NCI-H1694 treated with DMSO at 0.1 percent for 48 hours (cell line): Measurements from ENCODE around the gene ALOX15.
"Not testable (repeated sequence)": the region's sequence is repeated elsewhere in the genome, so short reads cannot be mapped to it uniquely, and the experiment has no call there.

Experiments
- DNase-seq: peaks from one replicate; lab custom pipeline; 2025; lab: John Stamatoyannopoulos, UW

ALOX15 gene

GRCh38 chr17:4594931-4595684, 46.4 kb downstream of the ALOX15 start:
- no peak for DNase-seq

GRCh38 chr17:4594406-4594805, 47.1 kb downstream of the ALOX15 start:
- no peak for DNase-seq

- DNase-seq: no peak
These were observed 48.5 kb downstream of the ALOX15 start for GRCh38 chr17:4593021-4593421.

- no peak for DNase-seq
These were observed 49.1 kb downstream of the ALOX15 start for GRCh38 chr17:4592240-4593005.

DNA sequence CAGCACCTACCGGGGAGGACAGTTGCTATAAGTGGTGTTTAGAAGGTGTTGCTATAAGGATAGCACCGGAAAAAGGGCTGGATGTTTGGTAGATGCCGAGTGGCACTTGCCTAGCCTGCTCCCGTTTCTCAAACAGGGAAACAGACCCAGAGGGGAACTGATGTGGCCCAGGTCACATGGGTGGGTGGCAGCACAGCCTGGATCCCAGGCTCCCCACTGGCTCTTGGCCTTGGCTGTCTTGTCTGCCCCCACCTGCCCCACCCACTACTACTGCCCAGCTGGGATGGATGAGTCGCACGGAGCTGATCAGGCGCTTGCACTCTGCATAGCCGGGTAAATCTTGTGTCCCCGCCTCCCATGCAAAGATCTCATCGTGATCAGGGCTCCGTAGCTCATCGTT, 49.9 kb downstream of the ALOX15 start:
- no peak for DNase-seq

DNA sequence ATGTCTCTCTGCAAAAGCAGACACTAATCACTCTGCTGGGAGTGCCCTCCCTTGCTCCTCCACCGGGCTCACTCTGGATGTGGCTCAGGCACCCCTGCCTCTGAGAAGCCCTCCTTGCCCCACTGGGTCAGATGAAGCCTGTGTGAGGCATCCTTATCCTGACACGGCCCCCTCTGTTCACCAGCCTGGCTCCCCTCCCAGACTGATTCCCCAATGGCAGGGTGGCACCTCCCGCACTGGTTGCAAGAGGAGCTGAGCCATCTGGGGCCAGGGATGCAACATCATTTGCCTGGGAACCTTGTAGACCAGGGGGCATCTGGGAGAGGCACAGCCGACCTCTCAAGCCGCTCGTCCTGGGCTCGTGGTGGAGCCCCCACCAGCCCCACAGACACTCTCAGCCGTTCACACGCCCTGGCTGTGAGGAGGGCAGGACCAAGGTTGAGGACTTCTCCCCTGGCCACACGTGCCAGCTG, 50.5 kb downstream of the ALOX15 start:
- DNase-seq: peak; percentile 23

- not testable (repeated sequence) for DNase-seq
These were observed 51.4 kb downstream of the ALOX15 start for GRCh38 chr17:4590042-4590441.

DNA sequence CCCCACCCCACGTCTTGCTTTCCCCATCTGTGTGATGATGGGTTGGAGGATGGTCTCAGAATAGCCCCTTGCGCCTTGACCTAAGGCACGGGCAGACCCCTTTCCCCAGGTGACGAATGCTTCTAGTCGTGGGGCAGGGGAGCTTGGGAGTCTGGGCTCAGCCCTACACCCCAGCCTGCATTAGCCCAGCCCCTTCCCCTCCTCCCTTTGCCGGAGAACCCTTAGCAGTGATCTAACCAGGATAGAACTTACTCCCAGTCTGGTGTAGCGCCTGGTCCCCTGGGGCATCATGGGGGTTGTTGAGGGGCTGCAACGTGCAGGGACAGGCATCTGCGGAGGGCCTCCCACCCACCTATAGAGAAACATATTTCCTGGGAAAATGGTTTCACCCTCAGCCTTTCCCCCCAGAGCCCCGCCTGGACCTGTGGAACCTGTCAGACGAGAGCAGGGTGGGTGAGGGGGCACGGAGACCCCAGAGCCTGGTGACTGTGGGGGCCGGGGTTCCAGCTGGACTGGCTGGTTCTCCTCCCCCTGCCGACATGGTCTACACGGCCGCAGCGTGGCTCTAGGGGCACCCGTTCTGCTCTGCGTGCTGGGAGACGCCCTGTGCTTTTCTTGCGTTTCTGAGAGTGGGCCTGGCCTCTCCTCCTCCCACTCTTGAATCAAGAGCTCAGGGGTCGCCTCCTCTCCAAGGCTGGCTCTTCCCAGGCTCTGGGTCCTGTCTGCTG, 52.4 kb downstream of the ALOX15 start:
- DNase-seq: no peak

- DNase-seq: no peak
These were observed 53.1 kb downstream of the ALOX15 start for GRCh38 chr17:4588391-4588790.

GRCh38 chr17:4587803-4588202, 53.7 kb downstream of the ALOX15 start:
- no peak for DNase-seq

DNA sequence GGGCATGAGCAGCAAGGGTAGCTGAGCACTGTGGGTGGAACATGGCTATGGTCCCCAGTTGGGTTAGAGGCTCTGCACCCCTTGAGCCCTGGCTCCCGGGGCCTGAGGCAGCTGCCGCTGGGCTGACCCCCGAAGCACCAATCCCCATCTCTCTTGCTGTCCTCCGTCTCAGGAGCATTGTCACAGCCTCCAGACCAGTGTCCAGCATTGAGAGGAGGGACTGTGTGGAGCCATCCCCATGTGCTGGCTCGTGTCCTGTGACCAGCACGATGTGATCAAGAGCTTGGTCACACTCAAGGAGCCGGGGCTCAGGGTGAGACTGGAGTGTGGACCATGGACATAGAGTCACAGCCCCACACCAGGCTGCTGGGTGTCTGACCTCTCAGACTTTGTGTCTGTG, 54.3 kb downstream of the ALOX15 start:
- no peak for DNase-seq

GRCh38 chr17:4586043-4586442, 55.4 kb downstream of the ALOX15 start:
- DNase-seq: no peak

DNA sequence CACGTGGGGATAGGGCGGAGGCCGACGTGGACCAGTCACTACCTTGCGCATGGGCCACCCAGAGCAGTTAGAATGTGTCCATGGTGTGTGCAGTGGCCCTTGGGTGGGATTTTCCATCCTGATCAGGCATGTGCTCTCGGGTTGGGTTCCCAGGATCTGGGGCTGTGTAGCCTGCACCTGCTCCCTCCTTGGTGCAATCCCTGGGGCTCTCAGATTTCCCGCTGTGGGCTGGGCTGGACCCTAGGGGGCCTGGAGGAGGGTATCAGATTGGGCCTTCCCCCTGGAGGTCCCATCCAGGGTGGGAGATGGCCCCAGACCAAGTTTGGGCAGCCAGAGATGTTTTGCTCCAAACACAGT, 55.9 kb downstream of the ALOX15 start:
- DNase-seq: no peak

- no peak for DNase-seq
These were observed 56.4 kb downstream of the ALOX15 start for GRCh38 chr17:4584917-4585637.

DNA sequence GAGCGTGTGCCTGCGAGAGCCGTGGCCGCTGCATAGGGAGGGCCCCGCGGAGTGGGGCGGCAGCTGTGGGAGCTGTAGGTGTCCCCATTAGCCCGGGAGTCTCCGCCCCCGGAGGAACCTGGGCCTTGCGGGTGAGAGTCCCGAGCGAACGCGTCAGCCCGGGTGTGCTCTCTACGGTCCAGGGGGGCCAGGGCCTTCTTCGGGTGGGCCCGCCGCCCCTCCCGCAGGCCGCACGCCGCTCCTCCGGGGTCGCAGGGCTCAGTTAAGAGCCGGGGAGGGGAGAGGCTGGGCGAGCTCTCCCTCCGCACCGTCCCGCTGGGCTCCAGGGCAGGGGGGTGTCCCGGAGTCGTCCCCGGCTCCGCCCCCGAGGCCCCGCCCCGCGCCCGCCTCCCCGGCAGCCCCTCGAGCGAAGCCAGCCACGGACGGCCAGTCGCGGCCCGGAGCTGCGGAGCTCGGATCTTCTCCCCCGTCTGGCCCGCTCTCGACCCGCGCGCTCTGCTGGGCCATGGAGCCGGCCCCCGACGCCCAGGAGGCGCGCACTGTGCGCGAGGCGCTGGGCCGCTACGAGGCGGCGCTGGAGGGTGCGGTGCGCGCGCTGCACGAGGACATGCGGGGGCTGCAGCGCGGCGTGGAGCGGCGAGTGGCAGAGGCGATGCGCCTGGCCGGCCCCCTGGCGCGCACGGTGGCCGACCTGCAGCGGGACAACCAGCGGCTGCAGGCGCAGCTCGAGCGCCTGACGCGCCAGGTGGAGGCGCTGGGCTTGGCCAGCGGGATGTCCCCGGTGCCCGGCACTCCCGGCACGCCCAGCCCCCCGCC, 57.2 kb downstream of the ALOX15 start, which contains the start of gene SMTNL2:
Gene SMTNL2, plus strand, starts transcription at position 429 of the 816 bp plus-strand sequence. Its CDS starts 77 bp downstream, at position 506.
- DNase-seq: no peak

GRCh38 chr17:4583782-4584100, 57.7 kb downstream of the ALOX15 start:
- DNase-seq: peak; percentile 83

GRCh38 chr17:4583206-4583605, 58.3 kb downstream of the ALOX15 start:
- no peak for DNase-seq

GRCh38 chr17:4582691-4583090, 58.8 kb downstream of the ALOX15 start:
- DNase-seq: no peak

DNA sequence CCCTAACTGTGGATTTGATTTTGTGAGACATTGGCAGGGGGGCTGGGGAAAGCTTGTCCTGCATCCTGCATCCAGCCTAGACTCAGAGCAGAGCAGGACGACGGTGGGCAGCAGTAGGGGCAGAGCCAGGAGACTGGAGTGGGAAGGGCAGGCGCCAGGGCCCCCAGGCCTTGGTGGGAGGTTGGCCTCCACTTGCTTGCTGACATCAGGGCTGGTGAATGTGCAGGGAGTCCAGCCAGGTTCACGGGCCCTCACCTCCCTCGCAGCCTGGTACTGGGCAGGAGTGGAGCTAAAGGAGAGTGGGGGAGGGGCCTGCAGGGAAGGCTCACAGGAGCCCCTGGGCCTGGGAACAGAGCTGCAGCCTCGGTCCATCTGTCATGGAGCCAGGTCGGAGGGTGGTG, 59.4 kb downstream of the ALOX15 start:
- DNase-seq: no peak
